Astrocyte of the spinal cord (primary cell): Measurements from ENCODE around the gene HTR3C.
"Not testable (repeated sequence)": the region's sequence is repeated elsewhere in the genome, so short reads cannot be mapped to it uniquely, and the experiment has no call there.

Experiments
- DNase-seq: peaks from one replicate; pipeline ENCODE4 v3.0.0; 2011; ENCODE audit warnings: low read depth, low spot score
- H3K4me3 ChIP-seq: 2 replicates; pipeline ENCODE4 v1.5.1; 2011; ENCODE audit warnings: low read depth, mild to moderate bottlenecking, low read length, moderate library complexity
- in situ Hi-C: cut with HindIII; loops from 2 replicates; pipeline ENCODE4 v1.10.0; 2017; ENCODE audit warnings: low sequenced_read_pairs
- TF ChIP-seq, protein P1 (sequence below): IDR thresholded peaks from 2 replicates; pipeline ENCODE4 v1.5.1; 2012; ENCODE audit warnings: low read depth, mild to moderate bottlenecking, low read length, inconsistent platforms

HTR3C gene

GRCh38 chr3:184068344-184068743 is 15.5 kb downstream of the HTR3C start:
- in situ Hi-C loops = no loop called here
- TF ChIP-seq, protein P1, sequence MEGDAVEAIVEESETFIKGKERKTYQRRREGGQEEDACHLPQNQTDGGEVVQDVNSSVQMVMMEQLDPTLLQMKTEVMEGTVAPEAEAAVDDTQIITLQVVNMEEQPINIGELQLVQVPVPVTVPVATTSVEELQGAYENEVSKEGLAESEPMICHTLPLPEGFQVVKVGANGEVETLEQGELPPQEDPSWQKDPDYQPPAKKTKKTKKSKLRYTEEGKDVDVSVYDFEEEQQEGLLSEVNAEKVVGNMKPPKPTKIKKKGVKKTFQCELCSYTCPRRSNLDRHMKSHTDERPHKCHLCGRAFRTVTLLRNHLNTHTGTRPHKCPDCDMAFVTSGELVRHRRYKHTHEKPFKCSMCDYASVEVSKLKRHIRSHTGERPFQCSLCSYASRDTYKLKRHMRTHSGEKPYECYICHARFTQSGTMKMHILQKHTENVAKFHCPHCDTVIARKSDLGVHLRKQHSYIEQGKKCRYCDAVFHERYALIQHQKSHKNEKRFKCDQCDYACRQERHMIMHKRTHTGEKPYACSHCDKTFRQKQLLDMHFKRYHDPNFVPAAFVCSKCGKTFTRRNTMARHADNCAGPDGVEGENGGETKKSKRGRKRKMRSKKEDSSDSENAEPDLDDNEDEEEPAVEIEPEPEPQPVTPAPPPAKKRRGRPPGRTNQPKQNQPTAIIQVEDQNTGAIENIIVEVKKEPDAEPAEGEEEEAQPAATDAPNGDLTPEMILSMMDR = no peak
- DNase-seq = no peak
- no peak overlapping the region for H3K4me3 ChIP-seq

GRCh38 chr3:184071142-184071541 is 18.3 kb downstream of the HTR3C start:
- H3K4me3 ChIP-seq, in situ Hi-C loops: not testable (repeated sequence)

DNA sequence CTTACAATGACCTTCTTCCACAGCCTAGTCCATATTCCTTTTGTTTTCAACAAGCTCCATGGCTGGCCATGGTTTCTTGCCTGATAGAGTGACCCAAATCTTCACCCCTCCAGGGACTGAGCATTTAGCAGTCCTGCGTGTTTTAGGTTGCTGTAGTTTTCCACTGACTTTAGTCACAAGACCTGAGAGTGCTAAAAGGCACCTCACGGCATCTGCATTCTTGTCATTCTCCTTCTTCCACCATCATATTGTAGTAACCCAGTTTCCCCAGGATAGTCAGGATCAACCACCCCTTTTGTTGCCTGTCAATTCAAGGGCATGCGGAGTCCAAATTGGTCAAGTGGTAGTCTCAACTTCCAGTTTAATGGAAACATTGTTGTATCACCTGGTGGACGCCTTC is 20.8 kb downstream of the HTR3C start:
- no peak for DNase-seq
- in situ Hi-C loops = no loop called here
- H3K4me3 ChIP-seq = no peak overlapping the region
- TF ChIP-seq, protein P1 = no peak

More at GRCh38 chr3:184071142-184071541, 18.3 kb downstream of the HTR3C start:
- DNase-seq = not testable (repeated sequence)

GRCh38 chr3:184075901-184076300 is 23.1 kb downstream of the HTR3C start:
- TF ChIP-seq, protein P1 = no peak
- H3K4me3 ChIP-seq = no peak overlapping the region
- no peak for DNase-seq
- in situ Hi-C loops = no loop called here

GRCh38 chr3:184077881-184078280 is 25.0 kb downstream of the HTR3C start:
- H3K4me3 ChIP-seq = no peak overlapping the region
- TF ChIP-seq, protein P1 = no peak
- DNase-seq = no peak
- in situ Hi-C loops = no loop called here

- H3K4me3 ChIP-seq = no peak overlapping the region
- in situ Hi-C loops = no loop called here
- DNase-seq = peak; percentile 18
- TF ChIP-seq, protein P1 = no peak
Observed at GRCh38 chr3:184078851-184079250, 26.0 kb downstream of the HTR3C start.

DNA sequence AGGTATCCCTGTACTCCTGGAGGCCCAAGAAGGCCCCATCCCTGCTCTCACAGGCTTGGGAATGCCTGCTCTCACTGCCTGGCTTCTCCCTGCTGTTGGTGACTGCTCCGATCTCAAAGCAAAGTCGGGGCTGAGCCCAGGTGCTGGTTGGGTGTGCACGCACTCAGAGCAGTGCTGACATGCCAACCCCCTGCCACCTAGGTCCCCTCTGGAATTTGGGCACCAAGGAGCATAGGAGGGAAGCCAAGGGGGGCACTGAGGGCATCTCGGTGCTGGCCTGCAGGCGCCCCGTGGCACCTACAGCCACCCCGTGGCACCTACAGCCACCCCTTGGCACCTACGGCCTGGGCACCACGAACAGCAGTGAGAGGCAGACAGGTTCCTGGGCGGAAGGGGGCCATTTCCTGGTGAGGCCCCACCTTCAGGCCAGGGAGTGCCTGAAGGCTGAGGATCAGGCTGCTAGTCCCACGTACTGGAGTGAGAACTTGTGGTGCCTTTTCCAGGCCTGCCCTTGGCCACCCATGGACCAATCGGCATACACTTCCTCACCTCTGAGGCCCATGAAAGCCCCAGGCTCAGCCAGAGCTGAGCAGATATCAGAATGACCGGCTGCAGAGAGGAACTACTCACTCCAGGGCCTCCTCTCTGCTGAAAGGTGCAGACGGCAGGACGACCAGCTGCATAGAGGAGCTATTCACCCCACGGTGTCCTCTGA is 28.4 kb downstream of the HTR3C start:
- no peak overlapping the region for H3K4me3 ChIP-seq

More for the DNA sequence above, 28.4 kb downstream of the HTR3C start:
- no peak for DNase-seq
- TF ChIP-seq, protein P1 = no peak
- in situ Hi-C loops = no loop called here
